Heart left ventricle (tissue), 13 donors: ENCODE measurements around the gene DGKA.

Experiments
- POLR2A ChIP-seq, 2 donors: fragments of 450-650 bp; IDR thresholded peaks; one replicate each; pipeline ENCODE4 v1.6.1; 2017; ENCODE audit warnings: antibody characterized with exemption in 2 of 2, mild to moderate bottlenecking in 2 of 2, moderate library complexity in 2 of 2
- TF ChIP-seq, protein P1 (sequence below), 12 donors: fragments of 200-600 bp; sonication (generic) in 4 of 12; IDR thresholded peaks; one replicate each; pipeline versions ENCODE4 v1.5.0 to v1.8.0; 2018 to 2022; ENCODE audit warnings: antibody characterized with exemption in 12 of 12, mild to moderate bottlenecking in 5 of 12
- donor health status: ischemic (EF 13 %, LVEDD 7.1; RV severe dilation, severe dysfunction).
- donor health status: DM: no; HTN: yes; CAD: no.
- donor health status: DM: no; HTN: no; CAD: no.
- donor health status: ischemic (EF 25% LVEDD 6.9; RV normal size, moderate dysfunction).
- donor health status: ischemic (EF 25% LVEDD 5.7; RV mildly dilated, moderate dysfunction).
- donor health status: ischemic (EF 35%, LVEDD 5.7; RV mildly dilated, moderate dysfunction).
- donor health status: nonischemic (EF 11% LVEDD 7.7; RV severe dilation, severe dysfunction).
- donor health status: DM: yes; HTN: yes; CAD: no.
- donor health status: PGD.
- donor health status: ischemic (EF 29% LVEDD 5.4; RV normal size, mild dysfunction).
- donor health status: nonischemic (EF 23%, LVEDD 6.1; RV moderate dilation, normal function).

DNA sequence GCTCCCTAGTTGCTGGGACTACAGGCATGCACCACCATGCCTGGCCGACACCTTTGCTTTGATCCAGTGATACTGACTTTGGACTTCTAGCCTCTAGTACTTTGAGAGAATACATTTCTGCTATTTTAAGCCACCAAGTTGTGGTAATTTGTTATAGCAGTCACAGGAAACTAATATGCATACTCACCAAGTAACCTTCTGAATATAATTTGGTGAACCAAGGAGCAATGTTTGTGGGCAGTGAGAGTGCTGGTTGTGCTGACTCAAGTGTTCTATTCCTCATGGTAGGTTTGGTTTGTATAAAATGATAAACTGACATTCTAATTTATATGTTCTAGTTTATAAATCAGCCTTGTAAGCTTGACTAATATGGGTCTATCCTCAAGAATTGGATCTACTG lies 45.8 kb upstream of the DGKA start:
- TF ChIP-seq, protein P1, sequence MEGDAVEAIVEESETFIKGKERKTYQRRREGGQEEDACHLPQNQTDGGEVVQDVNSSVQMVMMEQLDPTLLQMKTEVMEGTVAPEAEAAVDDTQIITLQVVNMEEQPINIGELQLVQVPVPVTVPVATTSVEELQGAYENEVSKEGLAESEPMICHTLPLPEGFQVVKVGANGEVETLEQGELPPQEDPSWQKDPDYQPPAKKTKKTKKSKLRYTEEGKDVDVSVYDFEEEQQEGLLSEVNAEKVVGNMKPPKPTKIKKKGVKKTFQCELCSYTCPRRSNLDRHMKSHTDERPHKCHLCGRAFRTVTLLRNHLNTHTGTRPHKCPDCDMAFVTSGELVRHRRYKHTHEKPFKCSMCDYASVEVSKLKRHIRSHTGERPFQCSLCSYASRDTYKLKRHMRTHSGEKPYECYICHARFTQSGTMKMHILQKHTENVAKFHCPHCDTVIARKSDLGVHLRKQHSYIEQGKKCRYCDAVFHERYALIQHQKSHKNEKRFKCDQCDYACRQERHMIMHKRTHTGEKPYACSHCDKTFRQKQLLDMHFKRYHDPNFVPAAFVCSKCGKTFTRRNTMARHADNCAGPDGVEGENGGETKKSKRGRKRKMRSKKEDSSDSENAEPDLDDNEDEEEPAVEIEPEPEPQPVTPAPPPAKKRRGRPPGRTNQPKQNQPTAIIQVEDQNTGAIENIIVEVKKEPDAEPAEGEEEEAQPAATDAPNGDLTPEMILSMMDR (IDR thresholded peaks at IDR 0.05), result no peak
- no peak for TF ChIP-seq POLR2A (IDR thresholded peaks at IDR 0.05)
